Testis (tissue), 2 donors: ENCODE results near the gene ESPNL.

Source experiments
- CTCF ChIP-seq, 3 experiments: fragments of 450-650 bp in 2 of 3; fragments of 200-600 bp in 1 of 3; sonication (generic) in 1 of 3; IDR thresholded peaks; one replicate each; pipeline ENCODE4 v1.5.1; 2016 to 2019; ENCODE audit warnings: antibody characterized with exemption in 3 of 3, mild to moderate bottlenecking in 2 of 3, moderate library complexity in 1 of 3
- POLR2A ChIP-seq: fragments of 450-650 bp; IDR thresholded peaks from one replicate; pipeline ENCODE4 v1.6.1; 2017; ENCODE audit warnings: antibody characterized with exemption, mild to moderate bottlenecking, moderate library complexity

- TF ChIP-seq CTCF (IDR thresholded peaks at IDR 0.05) = no peak
- no peak for TF ChIP-seq POLR2A
Observed at GRCh38 chr2:238144262-238144661, 44.1 kb downstream of the ESPNL start.
